ENCODE measurements around the gene NPY. TPM values are rescaled to one million over a fixed set of nuclear protein-coding genes. Genes with fewer than 3 reads are reported as not detected.

Gene NPY
- total and polyA plus RNA-seq, 10 of the 15 experiments (the other 5 are each of a cell fraction or from before 2014, with no cell fraction given), result not detected

- no peak for TF ChIP-seq CBFB (IDR thresholded peaks at IDR 0.05; ENCODE audit: low read depth)
Measured at GRCh38 chr7:24291271-24291670, 7.3 kb downstream of the NPY start (continued).

GRCh38 chr7:24297362-24297761, 13.4 kb downstream of the NPY start:
- H3K9me3 ChIP-seq (replicated peaks; ENCODE audit: control insufficient read depth, insufficient read depth, low read length), result no peaks in the 10 kb centered on the region
- CTCF ChIA-PET, result no interaction called here
- no peak overlapping the region for H3K4me2 ChIP-seq (ENCODE audit: control insufficient read depth, insufficient read depth)
- no peak for FAIRE-seq
- no peak overlapping the region for H2AFZ ChIP-seq (ENCODE audit: control insufficient read depth, low read depth, low read length)
- POLR2A ChIA-PET, result no interaction called here
- no peak overlapping the region for H3K9ac ChIP-seq (ENCODE audit: control insufficient read depth, insufficient read depth, low read length)
- TF ChIP-seq YY1 (IDR thresholded peaks at IDR 0.05; ENCODE audit: low read depth, low read length) (no peak), TCF12 (IDR thresholded peaks at IDR 0.05; ENCODE audit: low read depth, low read length) (no peak), POLR2AphosphoS5 (IDR thresholded peaks at IDR 0.05; ENCODE audit: low read length) (no peak), MTA2 (IDR thresholded peaks at IDR 0.05; ENCODE audit: low read depth) (no peak), SREBF1 (IDR thresholded peaks at IDR 0.05; ENCODE audit: low read length) (no peak), KAT2A (conservative IDR thresholded peaks at IDR 0.05; ENCODE audit: control insufficient read depth, low read depth, low read length) (no peak)
- TF ChIP-seq, protein P1, sequence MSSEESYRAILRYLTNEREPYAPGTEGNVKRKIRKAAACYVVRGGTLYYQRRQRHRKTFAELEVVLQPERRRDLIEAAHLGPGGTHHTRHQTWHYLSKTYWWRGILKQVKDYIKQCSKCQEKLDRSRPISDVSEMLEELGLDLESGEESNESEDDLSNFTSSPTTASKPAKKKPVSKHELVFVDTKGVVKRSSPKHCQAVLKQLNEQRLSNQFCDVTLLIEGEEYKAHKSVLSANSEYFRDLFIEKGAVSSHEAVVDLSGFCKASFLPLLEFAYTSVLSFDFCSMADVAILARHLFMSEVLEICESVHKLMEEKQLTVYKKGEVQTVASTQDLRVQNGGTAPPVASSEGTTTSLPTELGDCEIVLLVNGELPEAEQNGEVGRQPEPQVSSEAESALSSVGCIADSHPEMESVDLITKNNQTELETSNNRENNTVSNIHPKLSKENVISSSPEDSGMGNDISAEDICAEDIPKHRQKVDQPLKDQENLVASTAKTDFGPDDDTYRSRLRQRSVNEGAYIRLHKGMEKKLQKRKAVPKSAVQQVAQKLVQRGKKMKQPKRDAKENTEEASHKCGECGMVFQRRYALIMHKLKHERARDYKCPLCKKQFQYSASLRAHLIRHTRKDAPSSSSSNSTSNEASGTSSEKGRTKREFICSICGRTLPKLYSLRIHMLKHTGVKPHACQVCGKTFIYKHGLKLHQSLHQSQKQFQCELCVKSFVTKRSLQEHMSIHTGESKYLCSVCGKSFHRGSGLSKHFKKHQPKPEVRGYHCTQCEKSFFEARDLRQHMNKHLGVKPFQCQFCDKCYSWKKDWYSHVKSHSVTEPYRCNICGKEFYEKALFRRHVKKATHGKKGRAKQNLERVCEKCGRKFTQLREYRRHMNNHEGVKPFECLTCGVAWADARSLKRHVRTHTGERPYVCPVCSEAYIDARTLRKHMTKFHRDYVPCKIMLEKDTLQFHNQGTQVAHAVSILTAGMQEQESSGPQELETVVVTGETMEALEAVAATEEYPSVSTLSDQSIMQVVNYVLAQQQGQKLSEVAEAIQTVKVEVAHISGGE (CRISPR knock-in tag; IDR thresholded peaks at IDR 0.05), result no peak
- TF ChIP-seq, protein P2, sequence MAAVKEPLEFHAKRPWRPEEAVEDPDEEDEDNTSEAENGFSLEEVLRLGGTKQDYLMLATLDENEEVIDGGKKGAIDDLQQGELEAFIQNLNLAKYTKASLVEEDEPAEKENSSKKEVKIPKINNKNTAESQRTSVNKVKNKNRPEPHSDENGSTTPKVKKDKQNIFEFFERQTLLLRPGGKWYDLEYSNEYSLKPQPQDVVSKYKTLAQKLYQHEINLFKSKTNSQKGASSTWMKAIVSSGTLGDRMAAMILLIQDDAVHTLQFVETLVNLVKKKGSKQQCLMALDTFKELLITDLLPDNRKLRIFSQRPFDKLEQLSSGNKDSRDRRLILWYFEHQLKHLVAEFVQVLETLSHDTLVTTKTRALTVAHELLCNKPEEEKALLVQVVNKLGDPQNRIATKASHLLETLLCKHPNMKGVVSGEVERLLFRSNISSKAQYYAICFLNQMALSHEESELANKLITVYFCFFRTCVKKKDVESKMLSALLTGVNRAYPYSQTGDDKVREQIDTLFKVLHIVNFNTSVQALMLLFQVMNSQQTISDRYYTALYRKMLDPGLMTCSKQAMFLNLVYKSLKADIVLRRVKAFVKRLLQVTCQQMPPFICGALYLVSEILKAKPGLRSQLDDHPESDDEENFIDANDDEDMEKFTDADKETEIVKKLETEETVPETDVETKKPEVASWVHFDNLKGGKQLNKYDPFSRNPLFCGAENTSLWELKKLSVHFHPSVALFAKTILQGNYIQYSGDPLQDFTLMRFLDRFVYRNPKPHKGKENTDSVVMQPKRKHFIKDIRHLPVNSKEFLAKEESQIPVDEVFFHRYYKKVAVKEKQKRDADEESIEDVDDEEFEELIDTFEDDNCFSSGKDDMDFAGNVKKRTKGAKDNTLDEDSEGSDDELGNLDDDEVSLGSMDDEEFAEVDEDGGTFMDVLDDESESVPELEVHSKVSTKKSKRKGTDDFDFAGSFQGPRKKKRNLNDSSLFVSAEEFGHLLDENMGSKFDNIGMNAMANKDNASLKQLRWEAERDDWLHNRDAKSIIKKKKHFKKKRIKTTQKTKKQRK (IDR thresholded peaks at IDR 0.05; ENCODE audit: low read depth, low read length), result no peak
- TF ChIP-seq, protein P3, sequence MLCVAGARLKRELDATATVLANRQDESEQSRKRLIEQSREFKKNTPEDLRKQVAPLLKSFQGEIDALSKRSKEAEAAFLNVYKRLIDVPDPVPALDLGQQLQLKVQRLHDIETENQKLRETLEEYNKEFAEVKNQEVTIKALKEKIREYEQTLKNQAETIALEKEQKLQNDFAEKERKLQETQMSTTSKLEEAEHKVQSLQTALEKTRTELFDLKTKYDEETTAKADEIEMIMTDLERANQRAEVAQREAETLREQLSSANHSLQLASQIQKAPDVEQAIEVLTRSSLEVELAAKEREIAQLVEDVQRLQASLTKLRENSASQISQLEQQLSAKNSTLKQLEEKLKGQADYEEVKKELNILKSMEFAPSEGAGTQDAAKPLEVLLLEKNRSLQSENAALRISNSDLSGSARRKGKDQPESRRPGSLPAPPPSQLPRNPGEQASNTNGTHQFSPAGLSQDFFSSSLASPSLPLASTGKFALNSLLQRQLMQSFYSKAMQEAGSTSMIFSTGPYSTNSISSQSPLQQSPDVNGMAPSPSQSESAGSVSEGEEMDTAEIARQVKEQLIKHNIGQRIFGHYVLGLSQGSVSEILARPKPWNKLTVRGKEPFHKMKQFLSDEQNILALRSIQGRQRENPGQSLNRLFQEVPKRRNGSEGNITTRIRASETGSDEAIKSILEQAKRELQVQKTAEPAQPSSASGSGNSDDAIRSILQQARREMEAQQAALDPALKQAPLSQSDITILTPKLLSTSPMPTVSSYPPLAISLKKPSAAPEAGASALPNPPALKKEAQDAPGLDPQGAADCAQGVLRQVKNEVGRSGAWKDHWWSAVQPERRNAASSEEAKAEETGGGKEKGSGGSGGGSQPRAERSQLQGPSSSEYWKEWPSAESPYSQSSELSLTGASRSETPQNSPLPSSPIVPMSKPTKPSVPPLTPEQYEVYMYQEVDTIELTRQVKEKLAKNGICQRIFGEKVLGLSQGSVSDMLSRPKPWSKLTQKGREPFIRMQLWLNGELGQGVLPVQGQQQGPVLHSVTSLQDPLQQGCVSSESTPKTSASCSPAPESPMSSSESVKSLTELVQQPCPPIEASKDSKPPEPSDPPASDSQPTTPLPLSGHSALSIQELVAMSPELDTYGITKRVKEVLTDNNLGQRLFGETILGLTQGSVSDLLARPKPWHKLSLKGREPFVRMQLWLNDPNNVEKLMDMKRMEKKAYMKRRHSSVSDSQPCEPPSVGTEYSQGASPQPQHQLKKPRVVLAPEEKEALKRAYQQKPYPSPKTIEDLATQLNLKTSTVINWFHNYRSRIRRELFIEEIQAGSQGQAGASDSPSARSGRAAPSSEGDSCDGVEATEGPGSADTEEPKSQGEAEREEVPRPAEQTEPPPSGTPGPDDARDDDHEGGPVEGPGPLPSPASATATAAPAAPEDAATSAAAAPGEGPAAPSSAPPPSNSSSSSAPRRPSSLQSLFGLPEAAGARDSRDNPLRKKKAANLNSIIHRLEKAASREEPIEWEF (IDR thresholded peaks at IDR 0.05; ENCODE audit: insufficient replicate concordance, low read depth, low read length), result no peak
- in situ Hi-C loops (cut with MboI) (loop anchor here (10.0 kb wide), 1 partner anchor 723 kb away; no protein-coding TSS in a partner anchor), intact Hi-C loops (cut with micrococcal nuclease; ENCODE audit: unreplicated experiment) (no loop called here)
- no peaks in the 10 kb centered on the region for H3K79me2 ChIP-seq (ENCODE audit: control insufficient read depth, insufficient read depth, low read length)
- H3K4me3 ChIP-seq, result no peak overlapping the region
- no peak for DNase-seq (ENCODE audit: low read depth, low spot score)
- SMC1A ChIA-PET (ENCODE audit: uncharacterized antibody, unreplicated experiment), result no interaction called here
- no peaks in the 10 kb centered on the region for H4K20me1 ChIP-seq (ENCODE audit: control insufficient read depth, insufficient read depth)
- H3K27me3 ChIP-seq (replicated peaks in 1 of 2; ENCODE audit: control insufficient read depth in 2 of 2, insufficient read depth in 2 of 2, low read length in 1 of 2), result no peaks in the 10 kb centered on the region
- 60% methylated on average over 3 of the region's 3 CpGs for WGBS (ENCODE audit: insufficient coverage, insufficient replicate concordance, low lambda C conversion rate, missing lambda C conversion rate)
- H3K4me1 ChIP-seq (ENCODE audit: control insufficient read depth, insufficient read depth, low read length), result no peaks in the 10 kb centered on the region
- H3K36me3 ChIP-seq (ENCODE audit: control insufficient read depth in 2 of 2, insufficient read depth in 2 of 2, low read length in 1 of 2), result no peaks in the 10 kb centered on the region
- RAD21 ChIA-PET (ENCODE audit: unreplicated experiment), result no interaction called here
- ATAC-seq, result no peak
- no TSS peak for BruUV-seq (replicated peaks)
- no peak overlapping the region for H3K27ac ChIP-seq (ENCODE audit: control insufficient read depth, insufficient read depth)

All from GM12878 (cell line).